HG03066 (cell line): ENCODE results near the gene FKBP11.
"Not testable (repeated sequence)": the region's sequence is repeated elsewhere in the genome, so short reads cannot be mapped to it uniquely, and the experiment has no call there.

Source experiments
- ATAC-seq: cut with Tn5 transposase; IDR thresholded peaks from one replicate; pipeline ENCODE4 v1.9.1; 2021; ENCODE audit warnings: low read depth; ENCODE audit not compliant: unreplicated experiment

Gene FKBP11

DNA sequence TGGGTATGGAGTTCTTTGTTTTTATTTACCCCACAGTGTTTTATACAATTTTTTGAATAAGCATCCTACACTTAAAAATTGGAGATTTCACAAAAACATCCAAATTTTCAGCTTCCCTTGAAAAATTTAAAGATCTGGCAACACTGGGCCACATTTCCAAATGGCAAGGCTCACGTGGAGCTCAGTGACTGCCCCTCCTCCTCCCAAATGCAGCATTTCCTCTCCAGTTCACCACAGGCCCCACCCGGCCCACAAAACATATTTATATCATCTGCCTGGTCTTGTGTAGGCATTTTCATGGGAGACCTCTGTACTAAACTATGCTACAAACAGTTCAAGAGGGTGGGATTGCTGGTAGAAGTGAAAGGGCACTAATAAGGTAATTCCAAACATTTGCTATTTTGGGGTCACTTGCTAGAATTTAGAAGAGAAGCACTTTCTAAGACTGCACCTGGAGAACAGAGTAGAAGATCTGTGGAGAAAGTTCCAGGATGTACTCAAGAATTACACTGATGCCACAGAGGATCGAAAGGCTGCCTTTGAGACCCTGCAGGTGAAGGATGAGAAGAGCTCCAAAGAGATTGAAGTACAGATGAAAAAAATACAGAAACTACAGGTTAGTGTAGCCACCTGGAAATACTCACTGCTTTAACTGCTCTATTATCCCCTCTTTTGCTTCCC is 7.3 kb downstream of the FKBP11 start:
- ATAC-seq, result no peak

DNA sequence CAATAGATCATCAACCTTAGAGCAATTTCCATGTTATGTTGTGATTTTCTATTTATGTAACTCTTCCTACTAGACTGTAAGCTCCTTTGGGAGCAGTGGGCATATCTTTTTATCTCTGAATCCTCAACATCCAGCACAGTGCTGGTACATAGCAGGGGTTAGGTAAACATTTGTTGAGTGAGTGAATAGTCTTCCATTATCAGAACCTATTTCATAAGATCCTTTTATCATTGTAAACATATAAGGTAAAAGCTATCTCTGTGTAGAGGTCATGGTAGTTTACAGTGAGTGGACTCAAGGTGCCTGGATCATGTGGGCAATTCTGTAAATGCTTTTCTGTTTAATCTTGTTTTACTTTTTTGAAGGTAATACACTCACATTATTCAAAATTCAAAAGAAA is 15.1 kb downstream of the FKBP11 start:
- no peak for ATAC-seq

DNA sequence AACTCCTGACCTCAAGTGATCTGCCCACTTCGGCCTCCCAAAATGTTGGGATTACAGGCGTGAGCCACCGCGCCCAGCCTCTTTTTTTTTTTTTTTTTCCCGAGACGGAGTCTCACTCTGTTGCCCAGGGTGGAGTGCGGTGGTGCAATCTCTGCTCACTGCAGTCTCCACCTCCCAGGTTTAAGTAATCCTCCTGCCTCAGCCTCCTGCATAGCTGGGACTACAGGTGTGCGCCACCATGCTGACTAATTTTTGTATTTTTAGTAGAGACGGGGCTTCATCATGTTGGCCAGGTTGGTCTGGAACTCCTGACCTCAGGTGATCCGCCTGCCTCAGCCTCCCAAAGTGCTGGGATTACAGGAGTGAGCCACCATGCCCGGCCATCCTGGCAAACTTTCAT is 15.6 kb downstream of the FKBP11 start:
- ATAC-seq, result not testable (repeated sequence)

DNA sequence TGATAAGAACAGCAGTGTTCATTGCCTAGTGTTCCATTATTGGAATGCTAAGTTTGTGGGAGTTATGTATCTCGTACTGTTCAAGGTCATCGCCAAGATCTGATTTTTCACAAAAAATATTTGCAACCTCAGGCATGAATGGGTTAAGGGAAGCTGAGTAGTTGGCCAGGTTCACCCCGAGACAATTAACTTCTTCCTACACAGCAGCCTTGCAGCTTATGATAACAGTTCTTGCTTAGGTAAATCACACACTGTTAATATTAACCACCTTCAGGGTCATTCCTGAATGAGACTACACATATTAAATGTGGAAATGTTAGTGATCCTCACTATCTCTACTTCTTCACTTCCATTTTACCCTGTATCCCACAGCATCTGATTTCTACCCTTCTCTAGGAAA is 18.0 kb downstream of the FKBP11 start:
- ATAC-seq, result no peak

DNA sequence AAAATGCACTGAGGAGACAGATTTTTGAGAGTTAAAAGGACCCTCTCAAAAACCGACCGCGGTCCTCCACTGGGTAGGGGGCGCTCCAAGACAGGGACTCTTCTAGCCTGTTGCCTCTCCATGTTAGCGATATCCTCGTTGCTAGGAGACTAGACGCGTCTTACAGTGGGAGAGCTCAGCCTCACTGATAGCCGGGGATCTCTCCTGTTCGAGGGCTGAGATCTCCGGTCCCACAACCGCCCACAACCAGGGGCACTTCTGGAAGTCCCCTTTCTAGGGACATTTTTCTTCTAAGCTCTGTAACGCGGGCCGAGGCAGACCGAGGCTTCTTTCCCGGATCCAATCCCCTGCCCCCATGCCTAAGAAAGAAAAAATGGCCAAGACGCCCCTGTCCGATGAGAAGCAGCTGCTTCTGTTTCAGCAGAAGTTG is 21.3 kb downstream of the FKBP11 start:
- no peak for ATAC-seq

DNA sequence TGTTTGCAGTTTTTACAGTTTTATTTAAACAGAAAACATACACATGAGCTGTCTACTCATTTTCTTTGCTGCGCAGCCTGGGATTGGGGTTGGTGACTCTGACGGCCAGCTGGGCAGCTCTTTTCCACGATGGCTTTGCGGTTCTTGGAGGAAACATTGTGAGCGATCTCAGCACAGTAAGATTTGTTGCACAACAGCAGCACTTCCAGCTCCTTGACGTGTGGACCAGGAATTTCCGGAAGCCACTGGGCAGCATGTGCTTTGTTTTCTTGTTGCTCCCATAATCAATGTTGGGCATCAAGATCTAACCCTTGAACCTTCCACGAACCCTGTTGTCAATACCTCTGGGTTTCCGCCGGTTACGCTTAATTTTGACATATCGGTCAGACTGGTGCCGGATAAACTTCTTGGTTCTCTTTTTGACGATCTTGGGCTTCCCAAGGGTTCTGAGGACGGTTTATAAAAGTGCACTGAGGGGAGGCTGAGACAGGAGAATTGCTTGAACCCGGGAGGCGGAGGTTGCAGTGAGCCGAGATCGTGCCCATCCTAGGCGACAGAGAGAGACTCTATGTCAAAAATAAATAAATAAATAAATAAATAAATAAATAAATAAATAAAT is 21.8 kb downstream of the FKBP11 start:
- no peak for ATAC-seq

DNA sequence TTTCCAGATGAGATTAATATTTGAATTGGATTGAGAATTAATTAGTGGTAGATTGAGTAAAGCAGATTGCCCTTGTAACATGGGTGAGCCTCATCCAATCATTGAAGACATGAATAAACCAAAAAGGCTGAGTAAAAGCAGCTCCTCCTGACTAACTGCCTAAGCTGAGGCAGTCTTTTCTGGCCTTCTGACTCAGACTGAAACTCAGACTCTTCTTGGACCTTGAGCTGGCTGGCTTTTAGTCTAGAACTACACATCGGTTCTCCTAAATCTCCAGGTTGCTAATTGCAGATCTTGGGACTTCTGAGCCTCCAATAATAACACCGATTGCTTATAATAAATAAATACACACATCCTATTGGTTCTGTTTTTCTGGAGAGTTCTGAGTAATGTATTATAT is 24.0 kb downstream of the FKBP11 start:
- no peak for ATAC-seq

DNA sequence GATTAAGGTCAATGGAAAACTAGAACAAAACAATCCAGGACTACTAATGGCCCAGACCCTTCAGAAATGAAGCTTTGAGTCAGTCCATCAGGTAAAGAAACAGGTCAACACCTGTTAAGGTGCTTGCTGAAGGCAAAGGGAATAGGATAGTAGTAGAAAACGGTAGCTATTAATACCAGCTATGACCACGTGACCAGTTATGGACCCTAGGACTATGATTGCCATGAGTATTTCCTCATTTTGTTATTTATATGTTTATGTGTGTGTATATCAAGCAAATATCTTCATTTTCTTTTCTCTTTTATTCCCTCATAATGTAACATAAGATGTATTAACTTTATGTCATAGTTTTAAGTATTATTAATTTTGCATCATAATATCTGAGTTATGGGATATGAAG is 25.6 kb downstream of the FKBP11 start:
- no peak for ATAC-seq

DNA sequence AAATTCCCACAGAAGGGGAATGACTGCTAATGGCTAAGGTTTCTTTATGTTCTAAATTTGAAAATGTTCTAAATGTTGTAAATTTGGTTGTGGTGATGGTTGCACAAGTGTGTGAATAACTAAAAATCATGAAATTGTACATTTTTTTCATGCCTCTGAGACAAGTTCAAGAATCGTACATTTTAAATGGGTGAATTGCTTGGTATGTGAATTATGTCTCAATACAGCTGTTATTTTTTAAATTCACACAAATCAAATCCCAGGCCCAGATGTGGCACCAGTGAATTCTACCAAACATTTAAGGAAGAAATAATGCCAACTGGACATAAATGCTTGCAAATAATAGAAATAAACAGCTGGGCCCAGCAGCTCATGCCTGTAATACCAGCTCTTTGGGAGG is 31.0 kb downstream of the FKBP11 start:
- no peak for ATAC-seq

DNA sequence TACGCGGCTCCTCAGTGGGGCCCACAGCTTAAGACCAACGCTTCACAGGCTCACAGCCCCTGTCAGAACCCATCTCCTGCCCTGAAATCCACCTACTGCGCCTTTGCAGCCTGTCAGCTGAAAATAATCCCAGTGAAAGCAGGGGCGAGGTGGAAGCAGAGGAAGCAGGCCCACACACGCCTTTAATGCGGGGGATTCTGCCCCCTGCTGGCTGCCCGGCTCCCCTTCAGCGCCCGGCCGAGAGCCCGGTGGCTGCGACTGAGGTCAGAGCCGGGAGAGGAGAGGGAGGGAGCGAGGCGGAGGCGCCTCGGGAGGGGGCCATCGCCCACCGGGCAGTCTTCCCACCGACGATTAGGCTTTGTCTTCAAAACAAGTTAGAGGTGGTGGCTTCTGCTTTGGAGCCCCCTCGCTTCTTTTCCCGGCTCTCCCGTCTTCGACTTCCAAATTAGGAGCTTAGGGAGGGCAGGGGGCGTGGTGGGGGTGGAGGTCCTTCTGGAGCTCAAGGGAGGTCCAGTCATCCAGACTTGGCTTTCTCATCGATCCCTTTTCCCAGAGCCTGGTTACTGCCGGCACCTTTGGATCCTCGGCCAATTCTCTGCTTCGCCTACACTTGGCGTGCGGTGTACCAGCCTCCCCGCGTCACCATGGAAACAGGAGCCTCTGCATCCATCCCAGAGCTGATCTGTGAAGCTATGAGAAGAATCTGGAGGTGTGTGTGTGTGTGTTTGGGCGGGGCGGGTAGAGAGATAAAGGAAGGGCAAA is 34.5 kb downstream of the FKBP11 start:
- ATAC-seq, result no peak

DNA sequence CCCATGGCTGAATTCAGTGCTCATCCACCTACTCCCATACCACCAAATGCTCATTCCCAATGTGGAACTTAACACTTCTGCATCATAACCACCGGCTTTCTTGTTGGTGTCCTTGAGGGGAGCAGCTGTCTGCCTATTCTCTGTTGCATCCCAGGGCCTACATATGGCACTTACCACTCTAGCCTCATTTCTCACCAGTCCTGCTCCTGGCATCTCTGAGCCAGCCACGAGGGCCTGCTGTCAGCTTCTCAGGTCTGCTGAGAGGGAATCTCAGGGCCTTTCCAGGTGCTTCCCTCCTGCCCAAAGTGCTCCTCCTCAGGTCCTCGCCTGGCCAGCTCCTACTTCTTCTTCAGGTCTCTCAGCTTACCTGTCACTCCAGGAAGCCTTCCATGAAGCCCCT is 35.6 kb downstream of the FKBP11 start:
- no peak for ATAC-seq

DNA sequence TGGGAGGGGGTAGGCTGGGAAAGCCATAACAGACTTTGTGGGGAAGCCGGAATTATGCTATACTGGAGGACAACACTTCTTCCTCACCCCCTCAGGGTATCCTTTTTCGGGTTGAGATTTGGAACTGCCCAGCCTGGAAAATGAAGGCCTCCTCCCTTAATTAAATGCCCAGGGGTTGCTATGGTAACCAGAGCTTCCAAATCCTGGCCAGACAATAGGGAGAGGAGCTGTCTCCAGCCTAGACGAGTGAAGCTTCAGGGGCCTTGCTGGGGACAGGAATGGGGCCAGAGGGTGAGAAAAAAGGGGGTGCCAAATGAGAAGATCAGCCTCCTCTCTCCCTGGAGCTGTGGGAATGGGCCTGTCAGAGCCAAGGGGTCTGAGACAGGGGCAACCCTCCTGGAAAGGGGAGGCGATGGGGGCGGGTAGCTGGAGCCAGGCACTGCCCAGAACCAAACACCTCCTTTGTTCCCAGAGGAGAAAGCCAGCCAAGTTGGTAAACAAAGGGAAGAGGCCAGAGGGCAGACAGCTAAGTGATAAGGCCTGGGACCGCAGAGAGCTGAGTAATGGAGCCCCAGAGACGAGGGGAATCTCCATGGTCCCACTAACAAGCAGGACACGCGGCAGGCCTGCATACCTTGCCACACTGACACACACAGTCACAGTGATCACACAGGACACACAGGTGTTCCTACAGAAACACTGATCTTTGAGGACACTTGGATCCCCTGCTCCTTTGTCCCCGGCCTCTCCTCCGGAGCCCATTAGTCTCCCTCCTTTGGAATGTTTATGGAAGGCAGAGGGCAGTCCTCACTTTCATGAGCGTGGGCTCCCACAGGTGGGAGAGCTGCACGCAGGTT is 41.8 kb downstream of the FKBP11 start:
- no peak for ATAC-seq

DNA sequence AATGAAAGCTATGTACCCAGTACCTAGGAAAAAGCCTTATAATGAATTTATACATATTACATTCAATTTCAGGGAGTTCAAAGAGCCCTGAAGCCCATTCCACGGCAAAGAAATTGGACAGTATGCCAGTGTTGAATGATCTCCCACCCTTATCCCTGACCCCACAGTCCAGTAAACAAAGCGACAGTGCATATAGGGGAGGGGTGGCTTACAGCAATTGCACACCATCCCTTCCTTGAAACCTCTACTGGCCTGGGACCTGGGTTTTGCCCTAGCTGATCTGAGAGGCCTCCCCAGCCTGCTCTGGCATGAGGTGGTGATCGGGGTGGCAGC is 42.4 kb downstream of the FKBP11 start:
- ATAC-seq, result no peak

DNA sequence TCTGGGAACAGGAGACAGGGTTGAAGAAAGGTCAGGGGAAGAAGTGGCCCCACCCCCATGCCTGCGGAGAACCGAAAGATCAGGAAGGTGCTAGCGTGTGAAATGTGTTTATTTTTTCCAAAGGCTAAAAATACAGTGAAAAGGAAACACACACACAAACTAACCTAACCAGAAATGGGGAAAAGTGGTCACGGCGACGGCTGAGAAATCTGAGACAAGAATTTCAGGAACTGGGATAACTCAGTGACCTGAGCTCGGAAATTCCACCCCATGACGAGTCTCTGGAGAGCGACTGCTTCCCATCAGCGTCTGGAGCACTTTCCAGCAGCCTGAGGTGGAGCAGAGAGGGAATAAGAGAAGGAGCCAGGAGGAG is 43.0 kb downstream of the FKBP11 start:
- no peak for ATAC-seq

DNA sequence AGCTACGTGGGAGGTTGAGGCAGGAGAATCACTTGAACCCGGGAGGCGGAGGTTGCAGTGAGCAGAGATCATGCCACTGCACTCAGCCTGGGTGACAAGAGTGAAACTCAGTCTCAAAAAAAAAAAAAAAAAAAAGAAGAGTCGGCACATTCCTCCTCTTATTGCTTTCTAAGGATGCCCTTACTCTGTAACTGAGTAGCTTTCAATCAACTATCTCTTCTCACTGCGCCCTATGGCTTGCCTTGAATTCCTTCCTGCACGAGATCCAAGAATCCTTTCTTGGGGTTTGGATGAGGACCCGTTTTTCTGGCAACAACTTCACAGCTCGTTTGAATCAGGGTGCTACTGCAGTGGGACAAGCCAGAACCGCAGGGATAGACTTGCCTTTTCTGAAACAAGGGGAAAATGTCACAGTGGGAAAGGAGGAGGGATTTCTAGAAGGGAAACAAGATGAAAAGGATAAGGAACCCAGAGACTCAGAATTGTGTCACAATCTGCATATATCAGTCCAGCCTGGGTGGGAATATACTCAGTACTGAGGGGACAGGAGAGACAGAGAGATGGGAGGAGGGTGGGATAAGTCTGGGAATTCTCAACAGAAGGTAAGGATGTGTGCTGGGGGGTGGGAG is 43.5 kb downstream of the FKBP11 start:
- no peak for ATAC-seq

DNA sequence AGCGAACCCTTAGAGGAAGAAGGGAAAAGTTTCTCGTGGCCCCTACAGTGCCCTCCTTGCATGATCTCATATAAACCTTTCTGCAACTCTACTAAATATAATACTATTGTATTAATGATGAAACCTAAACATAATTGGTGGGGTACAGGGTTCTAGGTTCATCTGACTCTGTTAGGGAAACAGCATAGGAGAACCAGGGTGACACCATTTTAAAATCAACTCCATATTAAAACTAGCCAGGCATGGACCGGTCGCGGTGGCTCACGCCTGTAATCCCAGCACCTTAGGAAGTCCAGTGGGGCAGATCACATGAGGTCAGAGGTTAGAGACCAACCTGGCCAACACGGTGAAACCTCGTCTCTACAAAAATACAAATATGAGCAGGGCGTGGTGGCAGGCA is 44.6 kb downstream of the FKBP11 start:
- no peak for ATAC-seq

DNA sequence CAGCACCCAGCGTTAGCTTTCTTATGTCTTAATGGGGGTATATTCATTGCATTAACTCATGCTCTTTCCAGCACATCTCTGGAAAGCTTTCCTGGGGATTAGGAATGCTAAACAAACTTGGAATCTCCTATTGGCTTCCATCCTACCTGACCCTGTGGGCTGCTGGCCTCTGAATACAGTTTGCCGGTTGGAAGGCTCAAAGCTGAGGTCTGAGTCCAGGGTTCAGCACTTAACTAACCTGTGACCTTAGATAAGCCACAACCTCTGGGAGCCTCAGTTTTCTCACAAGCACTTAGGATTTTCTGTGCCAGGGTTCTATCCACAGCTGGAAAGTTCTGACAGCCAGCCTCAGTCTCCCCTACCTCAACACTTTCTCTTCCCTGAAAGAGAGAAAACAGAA is 46.7 kb downstream of the FKBP11 start:
- ATAC-seq, result no peak

DNA sequence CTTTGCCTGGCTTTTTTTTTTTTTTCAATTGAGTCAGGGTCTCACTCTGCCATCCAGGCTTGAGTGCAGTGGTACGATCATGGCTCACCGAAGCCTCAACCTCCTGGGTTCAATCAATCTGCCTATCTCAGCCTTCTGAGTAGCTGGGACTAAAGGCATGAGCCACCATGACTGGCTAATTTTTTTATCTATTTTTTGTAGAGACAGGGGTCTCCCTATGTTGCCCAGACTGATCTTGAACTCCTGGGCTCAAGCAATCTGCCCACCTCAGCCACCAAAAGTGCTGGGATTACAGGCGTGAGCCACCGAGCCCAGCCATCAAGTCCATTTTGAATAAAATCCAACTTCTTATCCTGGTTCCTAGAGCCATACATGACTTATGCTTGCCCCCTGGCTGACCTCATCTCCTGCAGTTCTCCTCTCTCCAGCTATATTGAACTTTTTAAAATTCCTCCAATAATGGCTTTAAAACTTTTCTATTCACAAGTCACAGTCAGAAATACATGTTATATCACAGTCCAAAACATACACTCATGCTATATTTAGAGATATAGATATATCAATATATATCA is 49.3 kb downstream of the FKBP11 start:
- ATAC-seq, result no peak

DNA sequence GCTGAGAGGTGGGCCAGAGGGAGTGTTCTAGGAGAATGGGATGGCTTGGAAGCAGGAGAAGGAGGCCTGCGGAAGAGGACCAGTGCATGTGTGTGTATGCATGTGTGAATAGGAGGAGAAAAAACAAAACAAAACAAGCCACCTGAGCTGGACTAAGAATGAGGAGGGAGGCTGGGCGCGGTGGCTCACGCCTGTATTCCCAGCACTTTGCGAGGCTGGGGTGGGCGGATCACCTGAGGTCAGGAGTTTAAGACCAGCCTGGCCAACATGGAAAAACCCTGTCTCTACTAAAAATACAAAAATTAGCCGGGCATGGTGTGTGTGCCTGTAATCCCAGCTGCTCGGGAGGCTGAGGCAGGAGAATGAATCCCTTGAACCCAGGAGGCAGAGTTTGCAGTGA is 51.8 kb downstream of the FKBP11 start:
- not testable (repeated sequence) for ATAC-seq

DNA sequence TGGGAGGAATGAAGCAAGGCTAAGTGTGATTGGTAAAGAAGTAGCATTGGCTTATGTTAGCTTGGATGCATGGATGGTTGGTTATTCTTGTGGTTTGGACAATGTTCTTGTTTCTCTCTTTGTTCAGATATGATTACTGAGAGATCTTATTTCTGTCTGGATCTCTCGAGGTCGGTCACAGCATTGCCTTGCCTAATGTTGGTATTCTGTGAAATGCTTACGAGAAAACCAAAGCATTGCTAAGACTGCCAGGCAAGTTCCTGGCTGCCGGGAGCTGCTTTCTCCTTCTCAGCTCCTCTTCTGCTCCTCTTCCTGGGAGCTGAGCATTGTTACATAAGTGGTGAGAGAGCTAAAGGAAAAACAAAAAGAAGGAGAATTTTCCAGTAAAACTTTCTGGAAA is 52.2 kb downstream of the FKBP11 start:
- no peak for ATAC-seq
